Mammary epithelial cell (primary cell): ENCODE measurements around the gene DYSF.

Experiments used
- EZH2 ChIP-seq: IDR thresholded peaks from 2 replicates; pipeline ENCODE4 v1.6.1; 2012; ENCODE audit warnings: low read length, inconsistent platforms, borderline replicate concordance
- TF ChIP-seq, protein P1 (sequence below), 2 donors: IDR thresholded peaks in 1 of 2; conservative IDR thresholded peaks in 1 of 2; 2 replicates each; pipeline ENCODE4 v1.5.1; 2011 to 2012; ENCODE audit warnings: inconsistent platforms in 2 of 2, low read length in 2 of 2, mild to moderate bottlenecking in 2 of 2, control low read depth in 1 of 2, low read depth in 1 of 2; ENCODE audit not compliant: insufficient read depth in 1 of 2; ENCODE audit errors: extremely low read depth in 1 of 2

DNA sequence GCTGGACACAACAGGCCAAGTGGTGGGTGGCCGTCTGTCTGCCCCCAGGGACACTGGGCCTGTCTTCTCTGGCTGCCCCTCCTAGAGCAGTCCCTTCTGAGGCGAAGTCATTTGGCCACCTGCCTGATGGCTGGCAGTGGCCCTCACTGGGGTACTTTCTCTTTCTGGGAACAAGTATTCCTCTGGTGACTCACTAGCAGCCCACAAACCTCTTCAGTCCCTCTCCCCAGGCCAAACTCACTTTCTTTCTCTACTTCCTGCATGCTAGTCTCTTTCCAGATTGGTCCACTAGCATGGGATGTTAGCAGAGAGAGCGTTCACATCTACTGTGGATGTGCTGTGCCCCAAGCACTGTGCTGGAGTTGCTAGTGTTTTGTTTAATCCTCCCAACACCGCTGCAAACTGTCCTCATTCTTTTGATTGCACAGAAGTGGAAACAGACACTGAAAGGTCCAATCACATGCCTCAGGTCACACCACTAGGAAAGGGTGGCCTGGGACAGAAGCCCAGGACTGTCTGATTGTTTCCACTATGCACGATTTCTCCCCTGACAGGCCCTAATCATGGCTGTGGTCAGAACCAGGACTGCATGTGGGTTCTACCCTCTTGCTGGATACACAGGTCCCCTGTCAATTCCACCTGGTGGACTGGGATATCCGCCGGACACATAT, 5.2 kb downstream of the DYSF start:
- TF ChIP-seq, protein P1, sequence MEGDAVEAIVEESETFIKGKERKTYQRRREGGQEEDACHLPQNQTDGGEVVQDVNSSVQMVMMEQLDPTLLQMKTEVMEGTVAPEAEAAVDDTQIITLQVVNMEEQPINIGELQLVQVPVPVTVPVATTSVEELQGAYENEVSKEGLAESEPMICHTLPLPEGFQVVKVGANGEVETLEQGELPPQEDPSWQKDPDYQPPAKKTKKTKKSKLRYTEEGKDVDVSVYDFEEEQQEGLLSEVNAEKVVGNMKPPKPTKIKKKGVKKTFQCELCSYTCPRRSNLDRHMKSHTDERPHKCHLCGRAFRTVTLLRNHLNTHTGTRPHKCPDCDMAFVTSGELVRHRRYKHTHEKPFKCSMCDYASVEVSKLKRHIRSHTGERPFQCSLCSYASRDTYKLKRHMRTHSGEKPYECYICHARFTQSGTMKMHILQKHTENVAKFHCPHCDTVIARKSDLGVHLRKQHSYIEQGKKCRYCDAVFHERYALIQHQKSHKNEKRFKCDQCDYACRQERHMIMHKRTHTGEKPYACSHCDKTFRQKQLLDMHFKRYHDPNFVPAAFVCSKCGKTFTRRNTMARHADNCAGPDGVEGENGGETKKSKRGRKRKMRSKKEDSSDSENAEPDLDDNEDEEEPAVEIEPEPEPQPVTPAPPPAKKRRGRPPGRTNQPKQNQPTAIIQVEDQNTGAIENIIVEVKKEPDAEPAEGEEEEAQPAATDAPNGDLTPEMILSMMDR (conservative IDR thresholded peaks at IDR 0.05 in 1 of 2, IDR thresholded peaks at IDR 0.05 in 1 of 2; ENCODE audit: extremely low read depth in 1 of 2, insufficient read depth in 1 of 2, low read depth in 1 of 2, low read length in 2 of 2), result no peak
- TF ChIP-seq EZH2, result no peak
